ENCODE data around the gene PI4K2A. TPM values are rescaled to one million over a fixed set of nuclear protein-coding genes. Genes with fewer than 3 reads are reported as not detected.

PI4K2A gene
- total and polyA plus RNA-seq, 2 of the 4 experiments (the other 2 are of a cell fraction) = 15.8 to 27.3 TPM

GRCh38 chr10:97707134-97707861 lies 66.8 kb downstream of the PI4K2A start:
- no peak overlapping the region for H4K5ac ChIP-seq (ENCODE audit: low read depth, low read length)
- POLR2A ChIA-PET (ENCODE audit: unreplicated experiment) = no interaction called here
- H3K36me3 ChIP-seq (ENCODE audit: control insufficient read depth, insufficient read depth, low read length) = no peaks in the 10 kb centered on the region
- H2BK120ac ChIP-seq (ENCODE audit: low read depth, low read length) = 0 out of 2 replicates have a peak overlapping the region, but pooled peaks have one; percentile 29
- H2BK20ac ChIP-seq (ENCODE audit: low read depth, low read length) = no peak overlapping the region
- WGBS, 2 experiments (ENCODE audit: extremely low coverage in 2 of 2, insufficient read length in 1 of 2) = 75% methylated on average over 4 of the region's 11 CpGs; no CpG with 5 or more reads in 1 of the 2 experiments
- H2AK5ac ChIP-seq (ENCODE audit: low read depth, low read length) = peak overlapping the region; percentile 4; the same call in 1 of the 2 replicates
- dilution Hi-C loops (cut with HindIII; ENCODE audit: low sequenced_read_pairs, unreplicated experiment) = no loop called here
- no peak overlapping the region for H3K4ac ChIP-seq (ENCODE audit: low read depth, low read length)
- BruUV-seq (replicated peaks) = no TSS peak
- ATAC-seq (ENCODE audit: low read depth) (no peak), DNase-seq (no peak)
- H3K56ac ChIP-seq (ENCODE audit: extremely low read depth, insufficient read depth, low read length) = no peak overlapping the region
- H4K91ac ChIP-seq (ENCODE audit: insufficient read depth, low read depth, low read length) = no peak overlapping the region
- H3K18ac ChIP-seq (ENCODE audit: low read depth, low read length) = no peak overlapping the region
- CTCF ChIA-PET = no interaction called here
- TF ChIP-seq CHD1 (IDR thresholded peaks at IDR 0.05; ENCODE audit: low read depth, low read length) (no peak), CEBPB (IDR thresholded peaks at IDR 0.05; ENCODE audit: low read depth, low read length) (no peak), RCOR1 (IDR thresholded peaks at IDR 0.05; ENCODE audit: insufficient replicate concordance, low read length) (no peak), NFE2L2 (IDR thresholded peaks at IDR 0.05; ENCODE audit: low read depth, low read length) (no peak), MAZ (IDR thresholded peaks at IDR 0.05; ENCODE audit: borderline replicate concordance, low read depth, low read length) (no peak), BHLHE40 (IDR thresholded peaks at IDR 0.05; ENCODE audit: low read depth, low read length) (no peak), RFX5 (IDR thresholded peaks at IDR 0.05; ENCODE audit: low read depth, low read length) (no peak), SMC3 (IDR thresholded peaks at IDR 0.05; ENCODE audit: low read depth, low read length) (no peak), POLR2A (IDR thresholded peaks at IDR 0.05; ENCODE audit: low read depth, low read length) (no peak), MAFK (IDR thresholded peaks at IDR 0.05; ENCODE audit: low read depth, low read length) (no peak)
- TF ChIP-seq, protein P1, sequence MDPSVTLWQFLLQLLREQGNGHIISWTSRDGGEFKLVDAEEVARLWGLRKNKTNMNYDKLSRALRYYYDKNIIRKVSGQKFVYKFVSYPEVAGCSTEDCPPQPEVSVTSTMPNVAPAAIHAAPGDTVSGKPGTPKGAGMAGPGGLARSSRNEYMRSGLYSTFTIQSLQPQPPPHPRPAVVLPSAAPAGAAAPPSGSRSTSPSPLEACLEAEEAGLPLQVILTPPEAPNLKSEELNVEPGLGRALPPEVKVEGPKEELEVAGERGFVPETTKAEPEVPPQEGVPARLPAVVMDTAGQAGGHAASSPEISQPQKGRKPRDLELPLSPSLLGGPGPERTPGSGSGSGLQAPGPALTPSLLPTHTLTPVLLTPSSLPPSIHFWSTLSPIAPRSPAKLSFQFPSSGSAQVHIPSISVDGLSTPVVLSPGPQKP (IDR thresholded peaks at IDR 0.05; ENCODE audit: borderline replicate concordance, low read depth, low read length) = no peak
- TF ChIP-seq, protein P2, sequence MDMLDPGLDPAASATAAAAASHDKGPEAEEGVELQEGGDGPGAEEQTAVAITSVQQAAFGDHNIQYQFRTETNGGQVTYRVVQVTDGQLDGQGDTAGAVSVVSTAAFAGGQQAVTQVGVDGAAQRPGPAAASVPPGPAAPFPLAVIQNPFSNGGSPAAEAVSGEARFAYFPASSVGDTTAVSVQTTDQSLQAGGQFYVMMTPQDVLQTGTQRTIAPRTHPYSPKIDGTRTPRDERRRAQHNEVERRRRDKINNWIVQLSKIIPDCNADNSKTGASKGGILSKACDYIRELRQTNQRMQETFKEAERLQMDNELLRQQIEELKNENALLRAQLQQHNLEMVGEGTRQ (IDR thresholded peaks at IDR 0.05; ENCODE audit: low read depth, low read length) = no peak
- H3K9me3 ChIP-seq (ENCODE audit: control insufficient read depth, insufficient read depth, low read length) = no peaks in the 10 kb centered on the region
- no peak overlapping the region for H2AFZ ChIP-seq (replicated peaks; ENCODE audit: low read length, poor library complexity)
- H4K8ac ChIP-seq (ENCODE audit: low read depth in 2 of 2, low read length in 2 of 2) = no peak overlapping the region
- in situ Hi-C loops (cut with MboI; ENCODE audit: low sequenced_read_pairs) = no loop called here
- no peak overlapping the region for H3K14ac ChIP-seq (replicated peaks; ENCODE audit: low read depth, low read length)
- H2BK15ac ChIP-seq (ENCODE audit: low read depth, low read length) = no peak overlapping the region
- peaks cover 10% of the 10 kb centered on the region for H3K9me1 ChIP-seq (ENCODE audit: insufficient read depth, low read length)
- H3K27ac ChIP-seq (ENCODE audit: insufficient read depth, low read length) = no peak overlapping the region
- H4K20me1 ChIP-seq (ENCODE audit: insufficient read depth, low read length) = no peaks in the 10 kb centered on the region
- no peak overlapping the region for H3K4me2 ChIP-seq (ENCODE audit: low read depth, low read length)
- no peak overlapping the region for H3K9ac ChIP-seq (ENCODE audit: low read depth, low read length)
- H3K79me1 ChIP-seq (ENCODE audit: low read depth in 1 of 2, low read length in 2 of 2) = peaks cover 0 to 4% of the 10 kb centered on the region in 2 experiments; a peak in 1 of 4 replicates
- no peaks in the 10 kb centered on the region for H3K27me3 ChIP-seq (ENCODE audit: control insufficient read depth, insufficient read depth, low read length)
- H3K23ac ChIP-seq (ENCODE audit: low read depth, low read length) = no peak overlapping the region
- peak overlapping the region; percentile 3 for H2AK9ac ChIP-seq (replicated peaks; ENCODE audit: low read depth, low read length, poor library complexity)
- intact Hi-C loops (cut with micrococcal nuclease) = no loop called here
- no peak overlapping the region for H3K4me3 ChIP-seq (ENCODE audit: insufficient read depth, low read depth, low read length)
- no peak overlapping the region for H2BK5ac ChIP-seq (ENCODE audit: low read depth, low read length, poor library complexity, severe bottlenecking)
- peaks cover 6% of the 10 kb centered on the region for H3K4me1 ChIP-seq (ENCODE audit: control insufficient read depth, insufficient read depth, low read length)
